Suppressor macrophage treated with lipopolysaccharide for 4 hours (primary cell): ENCODE measurements around the gene ATRNL1.
A peak's percentile ranks its signal among the peaks of the same experiment; 100 is the strongest.
"Not testable (repeated sequence)": the region's sequence is repeated elsewhere in the genome, so short reads cannot be mapped to it uniquely, and the experiment has no call there.

Experiments
- DNase-seq: peaks from one replicate; pipeline ENCODE4 v3.0.0-alpha.2; 2020

Gene ATRNL1

DNA sequence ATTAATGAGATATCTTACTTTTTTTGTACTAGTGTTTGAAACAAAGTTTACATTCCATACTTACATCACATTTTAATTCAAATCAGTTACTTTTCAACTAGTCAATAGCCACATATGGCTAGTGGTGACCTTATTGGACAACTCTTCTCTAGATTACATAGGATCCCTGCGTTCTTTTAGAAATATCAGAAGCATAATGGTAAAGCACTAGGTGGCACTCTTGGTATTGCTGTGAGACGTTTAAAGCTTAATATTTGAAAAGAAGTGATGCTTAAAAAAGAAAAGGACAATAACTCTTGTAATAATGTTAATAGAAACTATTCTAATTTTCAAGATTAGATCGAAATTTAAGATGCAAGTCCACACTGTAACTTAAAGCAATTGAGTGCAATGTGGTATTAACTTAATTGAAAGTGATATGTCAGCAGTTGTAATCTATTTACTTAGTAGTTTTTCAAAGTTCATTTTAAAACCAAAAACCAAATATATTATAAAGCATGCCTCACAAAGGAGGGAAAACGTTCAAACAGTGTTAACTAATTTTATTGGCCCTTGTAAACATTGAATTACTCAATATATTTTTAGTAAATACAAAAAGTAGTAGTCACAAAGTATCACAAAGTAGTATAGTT is 339.1 kb downstream of the ATRNL1 start:
- DNase-seq = no peak

DNA sequence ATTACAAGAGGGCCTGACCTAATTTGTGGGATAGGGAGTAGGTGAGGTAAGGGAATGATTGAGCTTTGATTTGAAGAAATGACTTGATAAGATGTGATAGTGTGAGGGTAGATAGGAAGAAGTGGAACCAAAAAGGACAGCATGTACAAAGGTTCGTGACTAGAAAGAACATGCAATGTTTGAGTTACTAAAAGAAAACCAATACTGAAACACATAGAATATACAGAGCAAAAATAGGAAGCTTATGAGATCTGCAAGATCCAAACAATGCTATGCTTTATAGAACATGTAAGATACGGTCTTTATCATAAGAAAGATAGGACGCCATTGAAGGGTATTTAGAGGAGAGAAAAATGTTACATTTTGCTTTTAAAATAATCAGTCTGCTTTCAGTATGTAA is 343.8 kb downstream of the ATRNL1 start:
- DNase-seq = no peak

DNA sequence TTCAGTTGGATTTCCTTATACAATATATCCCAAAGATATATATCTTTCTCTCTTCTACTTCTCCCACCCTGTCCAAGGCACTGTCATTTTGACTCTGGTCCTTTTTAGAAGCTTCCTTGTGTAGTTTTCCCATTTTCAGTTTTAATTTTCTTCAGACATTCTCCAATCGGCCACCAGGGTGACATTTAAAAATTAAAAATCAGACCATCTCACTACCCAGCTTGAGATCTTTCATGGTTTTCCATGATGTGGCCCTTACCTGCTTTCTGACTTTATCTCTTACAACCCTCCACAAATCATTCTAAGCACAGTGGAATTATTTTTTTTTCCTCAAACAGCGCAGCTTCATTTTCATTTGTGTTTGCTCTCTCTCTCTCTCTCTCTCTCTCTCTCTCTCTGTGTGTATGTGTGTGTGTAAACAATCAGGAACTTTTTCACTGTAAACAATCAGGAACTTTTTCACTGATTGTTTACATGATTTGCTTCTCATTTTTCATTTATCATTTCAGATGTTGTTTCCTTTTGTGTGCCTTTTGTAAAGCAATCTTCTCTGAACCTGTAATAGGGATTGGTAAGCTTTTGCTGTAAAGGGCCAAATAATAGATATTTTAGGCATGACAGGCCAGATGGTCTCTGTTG is 348.9 kb downstream of the ATRNL1 start:
- no peak for DNase-seq

DNA sequence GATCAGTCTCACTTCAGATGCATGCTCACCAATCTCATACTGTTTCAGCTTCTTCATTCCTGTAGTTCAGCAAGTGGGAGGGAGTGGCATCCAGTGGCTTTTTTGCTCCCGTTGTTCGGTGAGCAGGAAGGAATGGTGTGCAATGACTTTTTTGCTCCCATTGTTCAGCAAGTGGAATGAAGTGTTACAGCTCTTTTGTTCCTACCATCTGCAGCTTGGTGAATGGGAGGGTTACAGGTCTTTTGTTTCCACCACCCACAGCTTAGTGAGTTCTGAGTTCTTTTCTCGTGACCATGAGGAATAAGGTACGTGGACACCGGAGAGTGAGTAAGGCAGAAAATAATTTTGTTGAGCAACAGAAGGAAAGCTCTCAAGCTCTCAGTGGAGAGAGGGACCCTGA is 363.6 kb downstream of the ATRNL1 start:
- no peak for DNase-seq

DNA sequence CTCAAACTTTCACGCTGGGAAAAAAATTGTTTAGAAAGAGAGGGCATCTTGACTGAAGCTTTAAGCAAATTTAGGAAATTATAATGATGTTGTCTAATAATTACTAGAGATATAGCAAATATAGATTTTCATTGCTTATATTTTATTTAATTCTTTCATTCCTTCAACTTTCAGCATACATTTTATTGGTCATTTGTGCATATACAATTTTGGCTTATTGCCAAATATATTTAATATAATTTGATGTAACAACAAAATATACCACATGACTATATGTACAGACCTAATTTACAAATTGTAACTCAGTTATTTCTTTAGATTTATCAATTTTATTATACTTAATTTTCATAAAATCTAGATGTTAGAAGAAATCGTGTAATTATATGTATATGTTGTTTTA is 390.1 kb downstream of the ATRNL1 start:
- DNase-seq = no peak

DNA sequence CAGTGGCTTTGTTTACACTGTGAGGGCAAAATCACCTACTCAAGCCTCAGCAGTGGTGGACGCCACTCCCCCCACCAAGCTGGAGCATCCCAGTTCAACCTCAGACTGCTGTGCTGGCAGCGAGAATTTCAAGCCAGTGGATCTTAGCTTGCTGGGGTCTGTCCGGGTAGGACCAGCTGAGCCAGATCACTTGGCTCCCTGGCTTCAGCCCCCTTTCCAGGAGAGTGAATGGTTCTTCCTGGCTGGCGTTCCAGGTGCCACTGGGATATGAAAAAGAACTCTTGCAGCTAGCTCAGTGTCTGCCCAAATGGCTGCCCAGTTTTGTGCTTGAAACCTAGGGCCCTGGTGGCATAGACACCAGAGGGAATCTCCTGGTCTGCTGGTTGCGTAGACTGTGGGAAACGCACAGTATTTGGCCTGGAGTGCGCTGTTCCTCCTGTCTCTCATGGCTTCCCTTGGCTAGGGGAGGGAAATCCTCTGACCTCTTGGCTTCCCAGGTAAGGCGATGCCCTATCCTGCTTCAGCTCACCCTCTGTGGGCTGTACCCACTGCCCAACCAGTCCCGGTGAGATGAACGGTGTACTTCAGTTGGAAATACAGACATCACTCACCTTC is 398.5 kb downstream of the ATRNL1 start:
- DNase-seq = no peak

DNA sequence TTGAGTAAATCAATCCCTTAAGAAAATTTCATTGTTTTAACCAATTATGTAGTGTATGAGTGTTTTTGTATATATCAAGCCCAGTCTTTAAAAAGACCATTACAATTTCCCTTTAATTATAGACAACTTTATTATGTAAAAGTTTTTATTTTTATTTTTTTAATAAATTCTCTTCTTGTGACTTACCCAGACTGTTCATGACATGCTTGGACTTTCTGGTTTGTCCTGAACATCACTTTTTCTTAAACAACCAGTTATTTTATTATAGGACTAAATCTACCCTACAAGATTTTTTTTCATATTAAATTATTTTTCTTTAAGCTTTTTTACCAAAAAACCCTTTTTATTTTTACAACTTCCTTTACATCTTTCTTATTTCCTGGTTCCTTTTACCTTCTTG is 410.4 kb downstream of the ATRNL1 start:
- no peak for DNase-seq

DNA sequence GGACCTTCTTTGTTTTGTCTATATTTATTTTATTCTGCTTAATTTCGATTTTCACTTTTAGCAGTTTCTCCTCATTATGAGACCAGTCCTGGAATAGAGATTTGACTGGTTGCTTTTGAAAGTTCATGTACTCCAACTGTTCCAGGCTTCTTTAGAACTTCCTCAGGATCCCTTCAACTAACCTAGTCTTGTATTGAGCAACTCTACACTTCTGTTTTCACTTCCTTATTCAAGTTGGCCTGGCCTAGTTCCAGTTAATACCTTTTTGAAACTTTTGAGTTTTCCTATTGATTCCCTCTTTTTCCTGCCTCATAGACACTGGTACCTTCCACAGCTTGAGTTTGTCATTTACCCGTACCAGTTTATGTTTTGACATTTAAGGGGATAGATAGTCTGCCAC is 421.7 kb downstream of the ATRNL1 start:
- DNase-seq = peak; percentile 18

DNA sequence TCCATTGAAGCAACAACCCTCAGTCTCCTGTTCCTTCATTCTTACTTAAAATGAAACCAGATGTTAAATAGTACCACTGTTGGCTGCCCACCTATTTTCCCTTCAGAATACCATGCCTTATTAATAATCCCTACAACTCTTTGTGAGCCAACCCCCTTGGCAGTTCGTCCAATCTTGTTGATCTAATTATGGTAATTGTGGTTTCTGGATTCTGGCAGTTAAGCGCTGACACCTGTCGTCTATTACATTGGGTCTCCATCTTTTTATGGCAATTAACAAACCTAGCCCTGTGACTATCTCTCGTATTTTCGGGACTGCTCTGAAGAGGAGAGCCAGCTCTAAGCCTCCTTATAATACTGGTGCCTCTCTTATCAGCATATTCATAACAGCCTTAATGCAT is 432.0 kb downstream of the ATRNL1 start:
- DNase-seq = no peak

DNA sequence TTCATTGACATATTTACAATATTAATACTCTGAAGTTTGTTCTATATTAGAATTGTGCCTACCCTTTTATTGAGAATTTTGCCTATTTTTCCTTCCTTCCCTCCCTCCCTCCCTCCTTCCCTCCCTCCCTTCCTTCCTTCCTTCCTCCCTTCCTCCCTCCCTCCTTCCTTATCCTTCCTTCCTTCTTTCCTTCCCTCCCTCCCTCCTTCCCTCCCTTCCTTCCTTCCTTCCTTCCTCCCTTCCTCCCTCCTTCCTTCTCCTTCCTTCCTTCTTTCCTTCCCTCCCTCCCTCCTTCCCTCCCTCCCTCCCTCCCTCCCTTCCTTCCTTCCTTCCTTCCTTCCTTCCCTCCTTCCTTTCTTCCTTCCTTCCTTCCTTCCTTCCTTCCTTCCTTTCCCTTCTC is 434.5 kb downstream of the ATRNL1 start:
- DNase-seq = not testable (repeated sequence)

DNA sequence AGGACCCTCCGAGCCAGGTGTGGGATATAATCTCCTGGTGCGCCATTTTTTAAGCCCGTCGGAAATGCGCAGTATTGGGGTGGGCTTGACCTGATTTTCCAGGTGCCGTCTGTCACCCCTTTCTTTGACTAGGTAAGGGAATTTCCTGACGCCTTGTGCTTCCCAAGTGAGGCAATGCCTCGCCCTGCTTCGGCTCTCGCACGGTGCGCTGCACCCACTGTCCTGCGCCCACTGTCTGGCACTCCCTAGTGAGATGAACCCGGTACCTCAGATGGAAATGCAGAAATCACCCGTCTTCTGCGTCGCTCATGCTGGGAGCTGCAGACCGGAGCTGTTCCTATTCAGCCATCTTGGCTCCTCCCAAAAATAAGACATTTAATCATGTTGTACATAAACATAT is 443.2 kb downstream of the ATRNL1 start:
- not testable (repeated sequence) for DNase-seq

DNA sequence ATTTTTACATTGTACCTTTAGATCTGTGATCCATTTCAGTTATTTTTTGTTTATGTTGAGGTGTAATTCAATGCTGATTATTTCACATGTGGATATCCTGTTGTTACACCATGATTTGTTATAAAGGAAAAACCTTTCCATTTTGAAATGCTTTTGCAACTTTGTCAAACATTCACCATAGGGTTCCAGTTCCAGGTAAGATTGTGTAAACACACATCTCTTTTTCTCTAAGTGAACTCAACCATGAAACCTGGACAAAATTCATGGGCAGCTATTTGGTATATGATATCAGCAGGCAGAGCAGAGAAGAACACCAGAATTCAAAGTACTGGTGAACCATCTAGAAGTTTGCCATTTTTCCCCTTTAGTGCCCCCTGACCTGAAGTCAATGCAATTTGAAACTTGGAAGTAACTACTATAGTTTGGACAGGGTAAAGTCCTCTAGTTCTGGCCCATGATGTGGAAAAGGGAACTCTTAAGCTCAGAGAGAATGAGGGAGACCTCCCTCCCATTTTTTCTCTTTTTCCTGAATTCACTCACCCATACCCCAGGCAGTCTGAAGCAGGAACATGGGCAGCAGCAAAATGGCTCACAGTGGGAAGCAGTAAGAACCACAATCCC is 446.1 kb downstream of the ATRNL1 start:
- DNase-seq = no peak

DNA sequence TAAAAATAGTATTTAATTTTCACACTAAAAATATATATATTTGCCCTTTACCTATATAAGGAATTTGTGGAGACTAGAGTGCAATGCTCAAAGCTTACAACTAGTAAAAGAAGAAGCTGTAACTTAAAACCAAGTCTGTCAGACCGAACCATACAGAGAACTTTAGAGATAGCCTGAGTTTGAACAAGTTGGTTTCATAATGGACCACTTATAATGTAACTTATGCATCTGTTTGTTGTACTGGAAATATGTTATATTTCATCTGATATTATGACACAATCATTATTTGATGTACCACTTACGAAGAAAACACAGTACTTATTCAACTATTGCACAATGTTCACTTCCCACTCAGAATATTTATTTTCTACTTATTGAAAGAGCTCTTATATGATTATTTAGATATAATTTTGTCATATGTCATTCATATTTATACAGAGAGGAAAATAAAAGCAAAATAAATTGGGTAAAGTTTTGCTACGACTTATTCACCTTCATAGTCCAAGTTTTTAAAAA is 462.8 kb downstream of the ATRNL1 start:
- no peak for DNase-seq

DNA sequence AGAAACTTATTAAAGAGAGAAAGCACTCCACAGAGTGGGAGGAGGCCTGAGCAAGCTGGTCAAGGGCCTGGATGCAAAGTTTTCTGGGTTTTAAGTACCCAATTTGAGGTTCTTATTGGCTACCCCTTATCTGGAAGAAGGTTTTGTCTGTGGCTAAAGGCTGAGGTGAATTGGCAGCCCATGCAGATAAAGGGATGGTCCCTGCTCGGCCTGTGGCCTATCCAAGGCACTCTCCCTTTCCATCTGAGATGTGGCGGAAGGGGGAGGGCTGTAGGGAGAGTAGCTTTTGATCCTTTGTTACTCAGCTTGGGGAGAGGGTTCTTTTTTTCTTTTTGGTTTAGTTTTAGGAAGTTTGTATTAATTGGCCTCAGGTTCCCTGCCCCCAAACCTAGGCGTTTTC is 465.1 kb downstream of the ATRNL1 start:
- DNase-seq = no peak

DNA sequence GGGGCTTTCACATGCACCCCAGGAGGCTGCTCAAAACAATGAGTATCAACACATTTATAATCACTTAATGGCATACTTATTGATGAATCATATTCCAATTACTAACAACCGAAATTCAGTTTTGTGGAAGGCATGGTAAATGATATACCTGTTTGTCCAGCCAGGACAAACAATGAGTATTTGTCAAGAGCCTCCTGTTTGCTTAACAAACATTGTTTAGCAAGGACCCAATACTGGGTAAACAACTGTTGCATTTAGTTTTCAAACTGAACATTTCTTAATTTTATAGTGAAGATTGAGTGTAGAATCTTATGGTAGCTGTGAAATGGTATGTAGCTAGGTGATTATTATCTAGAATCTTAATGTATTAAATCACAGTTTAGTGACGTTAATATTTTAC is 473.7 kb downstream of the ATRNL1 start:
- DNase-seq = no peak

DNA sequence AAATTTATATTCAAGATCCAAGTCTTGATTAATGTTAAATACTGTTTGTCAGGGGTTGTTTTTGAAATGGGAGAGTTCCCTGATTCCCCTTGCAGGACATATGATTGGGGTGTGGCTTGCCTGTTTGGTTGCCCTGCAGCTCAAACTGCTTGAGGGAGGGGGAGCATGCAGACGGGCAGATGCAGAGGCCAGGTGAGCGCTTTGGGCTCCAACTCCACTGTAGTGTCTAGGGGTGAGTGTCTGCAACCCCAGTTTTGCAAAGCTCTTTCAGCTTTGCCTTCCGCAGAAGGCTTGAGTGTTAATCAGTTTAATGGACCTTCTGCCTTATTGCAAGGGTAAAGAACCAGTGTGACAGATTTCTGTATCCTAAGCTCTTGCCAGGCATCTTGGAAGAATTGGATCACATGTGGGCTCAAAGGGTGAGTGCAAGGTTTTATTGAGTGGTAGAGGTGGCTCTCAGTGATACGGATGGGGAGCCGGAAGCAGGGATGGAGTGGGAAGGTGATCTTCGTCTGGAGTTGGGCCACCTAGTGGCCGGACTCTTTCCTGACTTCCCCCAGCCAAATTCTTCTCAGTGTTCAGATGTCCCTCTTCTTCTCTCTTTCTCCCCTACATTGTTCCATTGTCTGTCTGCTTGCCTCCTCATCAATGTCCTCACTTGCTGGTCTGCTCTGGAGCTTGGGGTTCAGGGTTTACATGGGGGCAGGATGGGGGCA is 479.7 kb downstream of the ATRNL1 start:
- DNase-seq = no peak

DNA sequence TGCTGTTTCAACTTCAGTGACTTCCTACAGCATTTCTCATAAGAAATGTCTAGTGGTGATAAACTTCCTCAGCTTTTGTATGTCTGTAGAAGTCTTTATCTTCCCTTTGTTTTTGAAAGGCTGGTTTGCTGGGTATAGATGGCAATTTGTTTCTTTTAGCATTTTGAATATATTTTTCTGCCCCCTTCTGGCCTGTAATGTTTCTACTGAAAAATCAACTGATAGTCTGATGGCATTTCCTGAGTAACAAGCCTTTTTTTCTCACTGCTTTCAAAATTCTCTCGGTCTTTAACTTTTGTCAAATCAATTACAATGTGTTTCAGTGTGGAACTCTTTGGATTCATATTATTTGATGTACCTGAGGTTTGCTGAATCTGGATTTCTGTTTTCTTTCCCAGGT is 487.1 kb downstream of the ATRNL1 start:
- no peak for DNase-seq

DNA sequence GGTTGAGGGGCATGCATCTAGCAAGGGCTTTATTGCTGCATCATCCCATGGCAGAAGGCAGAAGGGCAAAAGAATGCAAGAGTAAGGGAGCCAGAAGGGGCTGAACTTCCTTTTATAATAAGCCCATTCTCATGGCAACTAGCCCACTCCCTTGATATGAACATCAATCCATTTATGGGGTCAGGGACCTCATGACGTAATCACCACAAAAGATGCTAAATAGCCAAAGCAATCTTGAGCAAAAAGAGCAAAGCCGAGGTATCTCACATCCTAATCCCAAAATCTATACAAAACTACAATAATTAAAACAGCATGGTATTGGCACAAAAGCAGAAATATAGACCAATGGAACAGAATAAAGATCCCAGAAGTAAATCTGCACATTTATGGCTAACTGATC is 499.9 kb downstream of the ATRNL1 start:
- no peak for DNase-seq

DNA sequence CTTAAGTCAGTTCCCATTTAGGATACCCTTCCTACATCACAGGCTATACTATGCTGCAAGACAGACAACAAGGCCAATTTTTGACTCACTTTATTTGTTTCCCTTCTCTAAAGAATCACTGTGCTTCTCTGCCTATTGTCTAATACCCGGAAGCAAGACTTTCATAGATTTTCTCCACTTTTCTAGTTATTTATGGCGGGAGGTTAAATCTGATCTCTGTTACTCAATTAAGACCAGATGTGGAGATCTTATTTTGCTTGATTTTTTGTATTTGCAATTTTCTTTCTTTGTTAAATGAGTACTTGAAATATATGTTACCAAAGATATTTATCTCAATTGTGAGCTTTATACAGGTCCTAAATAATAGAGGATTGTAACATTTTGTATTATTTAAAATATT is 511.5 kb downstream of the ATRNL1 start:
- DNase-seq = no peak

DNA sequence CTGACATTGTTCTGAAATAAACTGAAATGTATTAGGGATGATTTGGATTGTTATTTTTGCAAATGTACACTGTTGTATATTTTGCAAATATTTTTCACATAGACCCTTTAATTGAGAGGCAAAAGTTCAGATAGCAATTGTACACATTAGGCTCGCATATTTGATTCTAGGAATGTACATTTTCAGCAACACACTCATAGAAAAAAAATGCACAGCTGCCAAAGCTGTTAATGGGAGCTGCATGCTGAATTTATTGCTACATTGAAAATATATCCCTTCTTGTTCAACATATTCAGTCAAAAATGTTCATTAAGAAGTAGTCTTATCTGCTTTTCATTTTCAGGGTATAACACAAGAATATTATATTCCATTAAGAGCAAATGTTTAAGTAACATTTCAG is 512.9 kb downstream of the ATRNL1 start:
- no peak for DNase-seq

DNA sequence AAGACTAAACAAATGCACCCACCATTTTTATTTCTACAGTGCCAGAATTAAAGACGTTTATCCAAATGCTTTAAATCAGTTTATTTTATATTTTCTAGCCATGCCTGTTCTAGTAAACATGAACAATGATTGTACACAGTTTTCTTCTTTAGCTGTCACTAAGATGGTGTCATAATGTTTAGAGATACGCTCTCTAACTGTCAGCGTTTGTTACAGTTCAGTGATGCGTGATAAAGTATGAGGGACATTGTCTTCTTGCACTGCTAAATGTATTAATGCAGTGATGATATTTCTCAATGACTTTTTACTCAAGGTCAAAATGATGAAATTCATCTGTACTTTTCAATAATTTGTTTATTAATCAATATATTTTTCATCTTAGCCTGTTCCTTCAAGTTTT is 513.6 kb downstream of the ATRNL1 start:
- no peak for DNase-seq

DNA sequence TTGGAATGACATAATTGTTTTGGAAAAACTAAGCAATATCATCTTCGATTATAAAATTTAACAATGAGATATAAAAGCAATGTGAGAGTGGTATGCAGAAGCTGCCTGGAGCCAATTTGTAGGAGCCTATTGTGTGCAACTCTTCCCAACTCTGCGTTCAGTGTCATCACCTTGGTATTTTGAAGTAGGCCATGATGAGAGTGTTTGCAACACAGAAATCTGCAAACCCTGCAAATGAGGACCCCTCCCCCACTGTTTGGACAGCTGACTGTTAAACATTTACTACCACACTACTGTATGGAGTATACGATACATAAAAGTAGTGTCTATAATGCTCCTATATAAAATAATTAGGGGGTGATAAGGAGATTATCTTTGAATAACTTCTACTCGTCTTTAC is 531.3 kb downstream of the ATRNL1 start:
- DNase-seq = no peak

DNA sequence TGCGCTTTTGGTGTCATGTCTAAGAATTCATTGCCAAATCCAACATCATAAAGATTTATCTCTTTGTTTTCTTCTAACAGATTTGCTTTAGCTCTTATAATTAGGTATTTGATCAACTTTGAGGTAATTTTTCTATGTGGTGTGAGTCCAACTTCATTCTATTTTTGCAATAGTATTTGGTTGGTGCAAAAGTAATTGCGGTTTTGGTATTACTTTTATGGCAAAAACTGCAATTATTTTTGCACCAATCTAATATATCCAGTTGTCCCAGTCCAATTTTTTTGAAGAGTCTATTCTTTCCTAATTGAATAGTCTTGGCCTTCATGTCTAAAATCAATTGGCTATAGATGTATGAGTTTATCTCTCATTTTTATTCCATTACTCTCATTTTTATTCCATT is 535.5 kb downstream of the ATRNL1 start:
- no peak for DNase-seq
